HEK293 (cell line): ENCODE measurements around the gene RNF31.
A peak's percentile ranks its signal among the peaks of the same experiment; 100 is the strongest.

Source experiments
- GFI1B ChIP-seq: fragments of 450-650 bp; formaldehyde crosslinking; IDR thresholded peaks from 2 replicates; pipeline ENCODE4 v1.5.1; 2016; ENCODE audit warnings: missing biosample characterization, missing genetic modification characterization
- IKZF3 ChIP-seq: fragments of 450-650 bp; IDR thresholded peaks from 2 replicates; pipeline ENCODE4 v1.5.0; 2018; ENCODE audit warnings: missing biosample characterization, mild to moderate bottlenecking, missing genetic modification characterization, moderate library complexity
- MEIS1 ChIP-seq: sonication (generic); formaldehyde crosslinking; IDR thresholded peaks from 2 replicates; pipeline ENCODE4 v1.8.1; 2022; ENCODE audit warnings: missing genetic modification reagents, mild to moderate bottlenecking, borderline replicate concordance
- OSR2 ChIP-seq: fragments of 450-650 bp; formaldehyde crosslinking; IDR thresholded peaks from 2 replicates; pipeline ENCODE4 v1.5.1; 2016; ENCODE audit warnings: missing biosample characterization, missing genetic modification characterization
- SALL2 ChIP-seq: fragments of 450-650 bp; formaldehyde crosslinking; IDR thresholded peaks from 2 replicates; pipeline ENCODE4 v1.5.0; 2017; ENCODE audit warnings: missing biosample characterization, mild to moderate bottlenecking, missing genetic modification characterization, borderline replicate concordance
- SCRT1 ChIP-seq: fragments of 450-650 bp; formaldehyde crosslinking; IDR thresholded peaks from 2 replicates; pipeline ENCODE4 v1.5.1; 2016; ENCODE audit warnings: missing biosample characterization, missing genetic modification characterization, borderline replicate concordance
- YY1 ChIP-seq: fragments of 450-650 bp; formaldehyde crosslinking; IDR thresholded peaks from 2 replicates; pipeline ENCODE4 v1.5.1; 2018; ENCODE audit warnings: missing biosample characterization, missing genetic modification characterization
- YY2 ChIP-seq: fragments of 450-650 bp; formaldehyde crosslinking; IDR thresholded peaks from 2 replicates; pipeline ENCODE4 v1.5.1; 2016; ENCODE audit warnings: missing biosample characterization, missing genetic modification characterization
- ZFP69B ChIP-seq: fragments of 450-650 bp; formaldehyde crosslinking; IDR thresholded peaks from 2 replicates; pipeline ENCODE4 v1.5.1; 2016; ENCODE audit warnings: missing biosample characterization, missing genetic modification characterization
- ZNF155 ChIP-seq: fragments of 450-650 bp; formaldehyde crosslinking; IDR thresholded peaks from 2 replicates; pipeline ENCODE4 v1.5.1; 2016; ENCODE audit warnings: missing biosample characterization, missing genetic modification characterization
- ZNF157 ChIP-seq: fragments of 450-650 bp; formaldehyde crosslinking; IDR thresholded peaks from 2 replicates; pipeline ENCODE4 v1.5.1; 2016; ENCODE audit warnings: missing biosample characterization, missing genetic modification characterization
- ZNF2 ChIP-seq: fragments of 450-650 bp; formaldehyde crosslinking; IDR thresholded peaks from 2 replicates; pipeline ENCODE4 v1.5.1; 2016; ENCODE audit warnings: missing biosample characterization, missing genetic modification characterization
- ZNF214 ChIP-seq: fragments of 450-650 bp; formaldehyde crosslinking; IDR thresholded peaks from 2 replicates; pipeline ENCODE4 v1.5.1; 2017; ENCODE audit warnings: missing biosample characterization, mild to moderate bottlenecking, missing genetic modification characterization, borderline replicate concordance
- ZNF221 ChIP-seq: fragments of 450-650 bp; formaldehyde crosslinking; IDR thresholded peaks from 2 replicates; pipeline ENCODE4 v1.5.1; 2017; ENCODE audit warnings: missing biosample characterization, missing genetic modification characterization, borderline replicate concordance
- ZNF23 ChIP-seq: fragments of 450-650 bp; formaldehyde crosslinking; IDR thresholded peaks from 2 replicates; pipeline ENCODE4 v1.5.1; 2016; ENCODE audit warnings: missing biosample characterization, missing genetic modification characterization, borderline replicate concordance
- ZNF239 ChIP-seq: fragments of 450-650 bp; formaldehyde crosslinking; IDR thresholded peaks from 2 replicates; pipeline ENCODE4 v1.5.1; 2016; ENCODE audit warnings: missing biosample characterization, missing genetic modification characterization
- ZNF292 ChIP-seq: fragments of 450-650 bp; formaldehyde crosslinking; IDR thresholded peaks from 2 replicates; pipeline ENCODE4 v1.5.1; 2016; ENCODE audit warnings: low read depth, missing biosample characterization, missing genetic modification characterization, borderline replicate concordance
- ZNF473 ChIP-seq: fragments of 450-650 bp; formaldehyde crosslinking; IDR thresholded peaks from 2 replicates; pipeline ENCODE4 v1.5.1; 2017; ENCODE audit warnings: missing biosample characterization, missing genetic modification characterization
- ZNF555 ChIP-seq: fragments of 450-650 bp; formaldehyde crosslinking; conservative IDR thresholded peaks from 2 replicates; pipeline ENCODE4 v1.5.1; 2017; ENCODE audit warnings: missing biosample characterization, mild to moderate bottlenecking, missing genetic modification characterization, inconsistent platforms
- ZNF600 ChIP-seq: fragments of 450-650 bp; formaldehyde crosslinking; IDR thresholded peaks from 2 replicates; pipeline ENCODE4 v1.5.1; 2016; ENCODE audit warnings: missing biosample characterization, missing genetic modification characterization
- ZNF610 ChIP-seq: fragments of 450-650 bp; formaldehyde crosslinking; IDR thresholded peaks from 2 replicates; pipeline ENCODE4 v1.5.1; 2016; ENCODE audit warnings: missing biosample characterization, missing genetic modification characterization, borderline replicate concordance
- ZNF626 ChIP-seq: fragments of 450-650 bp; sonication (Bioruptor Pico); formaldehyde crosslinking; IDR thresholded peaks from 2 replicates; pipeline ENCODE4 v1.5.1; 2018; ENCODE audit warnings: missing biosample characterization, missing genetic modification characterization, inconsistent platforms
- ZNF677 ChIP-seq: fragments of 450-650 bp; IDR thresholded peaks from 2 replicates; pipeline ENCODE4 v1.5.0; 2018; ENCODE audit warnings: missing biosample characterization, mild to moderate bottlenecking, missing genetic modification characterization, moderate library complexity
- ZNF768 ChIP-seq: fragments of 450-650 bp; formaldehyde crosslinking; IDR thresholded peaks from 2 replicates; pipeline ENCODE4 v1.5.1; 2018; ENCODE audit warnings: missing biosample characterization, mild to moderate bottlenecking, missing genetic modification characterization
- ZNF785 ChIP-seq: fragments of 450-650 bp; formaldehyde crosslinking; IDR thresholded peaks from 2 replicates; pipeline ENCODE4 v1.5.1; 2016; ENCODE audit warnings: missing biosample characterization, missing genetic modification characterization
- ZNF791 ChIP-seq: fragments of 450-650 bp; formaldehyde crosslinking; IDR thresholded peaks from 2 replicates; pipeline ENCODE4 v1.5.1; 2016; ENCODE audit warnings: missing biosample characterization, missing genetic modification characterization
- ZSCAN16 ChIP-seq: fragments of 450-650 bp; formaldehyde crosslinking; IDR thresholded peaks from 2 replicates; pipeline ENCODE4 v1.5.1; 2016; ENCODE audit warnings: missing biosample characterization, missing genetic modification characterization
- TF ChIP-seq, protein P1 (sequence below): fragments of 450-650 bp; formaldehyde crosslinking; IDR thresholded peaks from 2 replicates; pipeline ENCODE4 v1.5.1; 2016; ENCODE audit warnings: missing biosample characterization, missing genetic modification characterization, low read depth
- TF ChIP-seq, protein P2 (sequence below): sonication (generic); formaldehyde crosslinking; IDR thresholded peaks from 2 replicates; pipeline ENCODE4 v1.8.1; 2022; ENCODE audit warnings: mild to moderate bottlenecking, moderate library complexity, missing genetic modification reagents
- TF ChIP-seq, protein P3 (sequence below): fragments of 450-650 bp; formaldehyde crosslinking; IDR thresholded peaks from 2 replicates; pipeline ENCODE4 v1.5.1; 2016; ENCODE audit warnings: missing biosample characterization, missing genetic modification characterization
- TF ChIP-seq, protein P4 (sequence below): fragments of 450-650 bp; formaldehyde crosslinking; IDR thresholded peaks from 2 replicates; pipeline ENCODE4 v1.5.1; 2016; ENCODE audit warnings: missing biosample characterization, missing genetic modification characterization, borderline replicate concordance
- TF ChIP-seq, protein P5 (sequence below): fragments of 450-650 bp; formaldehyde crosslinking; IDR thresholded peaks from 2 replicates; pipeline ENCODE4 v1.5.1; 2016; ENCODE audit warnings: missing biosample characterization, missing genetic modification characterization, low read depth

RNF31 gene

DNA sequence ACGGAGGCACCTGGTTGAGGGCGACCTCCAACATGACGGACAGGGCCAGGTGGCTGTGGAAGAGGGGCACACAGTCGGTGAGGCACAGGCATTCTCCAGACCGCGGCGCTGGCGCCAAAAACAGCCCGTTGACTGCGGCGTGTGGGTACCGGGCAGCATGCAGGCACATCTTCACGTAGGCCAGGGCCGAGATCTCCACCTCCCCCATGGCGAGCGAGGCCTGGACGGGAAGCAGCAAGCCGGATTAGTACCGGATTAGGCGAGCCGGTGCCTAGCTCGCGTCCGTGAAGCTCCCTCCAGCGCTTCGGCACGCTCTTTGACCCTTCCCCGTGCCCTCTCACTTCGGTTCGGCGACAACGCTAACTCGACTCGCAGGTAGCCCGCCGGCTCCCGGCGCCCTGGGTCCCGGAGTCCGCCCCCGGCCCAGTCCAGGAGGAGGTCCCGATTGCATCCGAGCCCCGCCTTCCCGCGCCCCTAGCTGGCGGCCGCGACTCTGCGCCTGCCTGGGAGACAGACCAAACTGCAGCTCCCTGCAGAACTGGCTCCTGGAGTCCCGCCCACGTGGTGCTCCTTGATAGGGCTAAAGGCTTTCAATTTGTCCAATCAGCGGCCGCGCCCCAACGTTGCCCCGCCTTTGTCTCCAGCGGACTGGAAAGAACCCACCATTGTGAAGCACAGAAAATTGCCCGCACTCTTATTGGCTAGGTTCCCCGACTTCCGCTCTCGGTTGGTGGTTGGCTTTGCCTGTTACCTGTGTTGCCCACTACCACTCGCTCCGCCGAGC is 6.0 kb upstream of the RNF31 start, which contains the start of gene EMC9 (continued):
- TF ChIP-seq ZNF221 (tag by site-specific recombination) = no peak
- TF ChIP-seq ZNF239 (tag by site-specific recombination) = peak; percentile 71
- TF ChIP-seq GFI1B (tag by site-specific recombination) = no peak
- no peak for TF ChIP-seq ZNF155 (tag by site-specific recombination)
- TF ChIP-seq ZNF791 (tag by site-specific recombination) = no peak
- TF ChIP-seq, protein P1, sequence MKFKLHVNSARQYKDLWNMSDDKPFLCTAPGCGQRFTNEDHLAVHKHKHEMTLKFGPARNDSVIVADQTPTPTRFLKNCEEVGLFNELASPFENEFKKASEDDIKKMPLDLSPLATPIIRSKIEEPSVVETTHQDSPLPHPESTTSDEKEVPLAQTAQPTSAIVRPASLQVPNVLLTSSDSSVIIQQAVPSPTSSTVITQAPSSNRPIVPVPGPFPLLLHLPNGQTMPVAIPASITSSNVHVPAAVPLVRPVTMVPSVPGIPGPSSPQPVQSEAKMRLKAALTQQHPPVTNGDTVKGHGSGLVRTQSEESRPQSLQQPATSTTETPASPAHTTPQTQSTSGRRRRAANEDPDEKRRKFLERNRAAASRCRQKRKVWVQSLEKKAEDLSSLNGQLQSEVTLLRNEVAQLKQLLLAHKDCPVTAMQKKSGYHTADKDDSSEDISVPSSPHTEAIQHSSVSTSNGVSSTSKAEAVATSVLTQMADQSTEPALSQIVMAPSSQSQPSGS = no peak
- no peak for TF ChIP-seq ZNF292 (tag by site-specific recombination)
- no peak for TF ChIP-seq ZNF677
- no peak for TF ChIP-seq ZSCAN16
- peak; percentile 73; the same call in 1 of the 2 replicates for TF ChIP-seq ZNF785
- TF ChIP-seq YY2 (tag by site-specific recombination) = peak; percentile 5; the same call in 1 of the 2 replicates
- peak; percentile 32; the same call in 1 of the 2 replicates for TF ChIP-seq OSR2 (tag by site-specific recombination)
- peak; percentile 65; the same call in 1 of the 2 replicates for TF ChIP-seq YY1 (tag by site-specific recombination)
- no peak for TF ChIP-seq ZNF626 (tag by site-specific recombination)
- TF ChIP-seq, protein P2, sequence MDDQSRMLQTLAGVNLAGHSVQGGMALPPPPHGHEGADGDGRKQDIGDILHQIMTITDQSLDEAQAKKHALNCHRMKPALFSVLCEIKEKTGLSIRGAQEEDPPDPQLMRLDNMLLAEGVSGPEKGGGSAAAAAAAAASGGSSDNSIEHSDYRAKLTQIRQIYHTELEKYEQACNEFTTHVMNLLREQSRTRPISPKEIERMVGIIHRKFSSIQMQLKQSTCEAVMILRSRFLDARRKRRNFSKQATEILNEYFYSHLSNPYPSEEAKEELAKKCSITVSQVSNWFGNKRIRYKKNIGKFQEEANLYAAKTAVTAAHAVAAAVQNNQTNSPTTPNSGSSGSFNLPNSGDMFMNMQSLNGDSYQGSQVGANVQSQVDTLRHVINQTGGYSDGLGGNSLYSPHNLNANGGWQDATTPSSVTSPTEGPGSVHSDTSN (CRISPR knock-in tag) = peak; percentile 19; the same call in 1 of the 2 replicates
- TF ChIP-seq, protein P3, sequence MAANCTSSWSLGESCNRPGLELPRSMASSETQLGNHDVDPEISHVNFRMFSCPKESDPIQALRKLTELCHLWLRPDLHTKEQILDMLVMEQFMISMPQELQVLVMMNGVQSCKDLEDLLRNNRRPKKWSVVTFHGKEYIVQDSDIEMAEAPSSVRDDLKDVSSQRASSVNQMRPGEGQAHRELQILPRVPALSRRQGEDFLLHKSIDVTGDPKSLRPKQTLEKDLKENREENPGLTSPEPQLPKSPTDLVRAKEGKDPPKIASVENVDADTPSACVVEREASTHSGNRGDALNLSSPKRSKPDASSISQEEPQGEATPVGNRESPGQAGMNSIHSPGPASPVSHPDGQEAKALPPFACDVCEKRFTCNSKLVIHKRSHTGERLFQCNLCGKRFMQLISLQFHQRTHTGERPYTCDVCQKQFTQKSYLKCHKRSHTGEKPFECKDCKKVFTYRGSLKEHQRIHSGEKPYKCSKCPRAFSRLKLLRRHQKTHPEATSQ = peak; percentile 75; the same call in 1 of the 2 replicates
- TF ChIP-seq, protein P4, sequence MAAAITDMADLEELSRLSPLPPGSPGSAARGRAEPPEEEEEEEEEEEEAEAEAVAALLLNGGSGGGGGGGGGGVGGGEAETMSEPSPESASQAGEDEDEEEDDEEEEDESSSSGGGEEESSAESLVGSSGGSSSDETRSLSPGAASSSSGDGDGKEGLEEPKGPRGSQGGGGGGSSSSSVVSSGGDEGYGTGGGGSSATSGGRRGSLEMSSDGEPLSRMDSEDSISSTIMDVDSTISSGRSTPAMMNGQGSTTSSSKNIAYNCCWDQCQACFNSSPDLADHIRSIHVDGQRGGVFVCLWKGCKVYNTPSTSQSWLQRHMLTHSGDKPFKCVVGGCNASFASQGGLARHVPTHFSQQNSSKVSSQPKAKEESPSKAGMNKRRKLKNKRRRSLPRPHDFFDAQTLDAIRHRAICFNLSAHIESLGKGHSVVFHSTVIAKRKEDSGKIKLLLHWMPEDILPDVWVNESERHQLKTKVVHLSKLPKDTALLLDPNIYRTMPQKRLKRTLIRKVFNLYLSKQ (tag by site-specific recombination) = no peak
- no peak; the same call in 1 of the 2 replicates for TF ChIP-seq ZNF768 (tag by site-specific recombination)
- no peak for TF ChIP-seq SALL2 (tag by site-specific recombination)
- TF ChIP-seq ZNF473 (tag by site-specific recombination) = no peak
- 0 out of 2 replicates have a peak, but pooled peaks have one; percentile 76 for TF ChIP-seq ZNF610 (tag by site-specific recombination)
- TF ChIP-seq IKZF3 = no peak
- TF ChIP-seq ZNF23 (tag by site-specific recombination) = no peak
- TF ChIP-seq ZNF214 (tag by site-specific recombination) = no peak
- TF ChIP-seq, protein P5, sequence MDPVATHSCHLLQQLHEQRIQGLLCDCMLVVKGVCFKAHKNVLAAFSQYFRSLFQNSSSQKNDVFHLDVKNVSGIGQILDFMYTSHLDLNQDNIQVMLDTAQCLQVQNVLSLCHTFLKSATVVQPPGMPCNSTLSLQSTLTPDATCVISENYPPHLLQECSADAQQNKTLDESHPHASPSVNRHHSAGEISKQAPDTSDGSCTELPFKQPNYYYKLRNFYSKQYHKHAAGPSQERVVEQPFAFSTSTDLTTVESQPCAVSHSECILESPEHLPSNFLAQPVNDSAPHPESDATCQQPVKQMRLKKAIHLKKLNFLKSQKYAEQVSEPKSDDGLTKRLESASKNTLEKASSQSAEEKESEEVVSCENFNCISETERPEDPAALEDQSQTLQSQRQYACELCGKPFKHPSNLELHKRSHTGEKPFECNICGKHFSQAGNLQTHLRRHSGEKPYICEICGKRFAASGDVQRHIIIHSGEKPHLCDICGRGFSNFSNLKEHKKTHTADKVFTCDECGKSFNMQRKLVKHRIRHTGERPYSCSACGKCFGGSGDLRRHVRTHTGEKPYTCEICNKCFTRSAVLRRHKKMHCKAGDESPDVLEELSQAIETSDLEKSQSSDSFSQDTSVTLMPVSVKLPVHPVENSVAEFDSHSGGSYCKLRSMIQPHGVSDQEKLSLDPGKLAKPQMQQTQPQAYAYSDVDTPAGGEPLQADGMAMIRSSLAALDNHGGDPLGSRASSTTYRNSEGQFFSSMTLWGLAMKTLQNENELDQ (tag by site-specific recombination) = no peak
- TF ChIP-seq SCRT1 (tag by site-specific recombination) = no peak
- peak; percentile 13; the same call in 1 of the 2 replicates for TF ChIP-seq ZFP69B (tag by site-specific recombination)
- TF ChIP-seq ZNF555 (tag by site-specific recombination) = no peak
- 0 out of 2 replicates have a peak, but pooled peaks have one; percentile 24 for TF ChIP-seq ZNF157 (tag by site-specific recombination)
- TF ChIP-seq ZNF2 (tag by site-specific recombination) = peak; percentile 81; the same call in 1 of the 2 replicates
- TF ChIP-seq ZNF600 (tag by site-specific recombination) = peak; percentile 84
- no peak for TF ChIP-seq MEIS1 (CRISPR knock-in tag)
